Effector memory CD8-positive, alpha-beta T cell (primary cell): ENCODE data around the gene ZNF821.
"Not testable (repeated sequence)": the region's sequence is repeated elsewhere in the genome, so short reads cannot be mapped to it uniquely, and the experiment has no call there.

Experiments
- ATAC-seq: fragments of 150-1000 bp; cut with Tn5 transposase; replicated peaks from 2 replicates; pipeline ENCODE4 v1.10.0; 2021; ENCODE audit warnings: mild to moderate bottlenecking, moderate library complexity
- DNase-seq, 3 experiments: peaks; one replicate each; pipeline ENCODE4 v3.0.0; 2021
- H3K27ac Mint-ChIP-seq, 2 donors: one replicate each; pipeline ENCODE4 v1.8.0; 2022; ENCODE audit warnings: mild to moderate bottlenecking in 2 of 2, mixed read lengths in 2 of 2, moderate library complexity in 2 of 2
- H3K27me3 Mint-ChIP-seq, 2 donors: one replicate each; pipeline ENCODE4 v1.8.0; 2022; ENCODE audit warnings: mixed read lengths in 2 of 2
- H3K36me3 Mint-ChIP-seq: one replicate; pipeline ENCODE4 v1.8.0; 2022; ENCODE audit warnings: mild to moderate bottlenecking, moderate library complexity, mixed read lengths; ENCODE audit not compliant: insufficient read depth
- H3K4me1 Mint-ChIP-seq, 2 donors: one replicate each; pipeline ENCODE4 v1.8.0; 2022; ENCODE audit warnings: low read depth in 2 of 2, mixed read lengths in 2 of 2
- H3K4me3 Mint-ChIP-seq, 2 donors: one replicate each; pipeline ENCODE4 v1.8.0; 2022; ENCODE audit warnings: mild to moderate bottlenecking in 2 of 2, mixed read lengths in 2 of 2, moderate library complexity in 2 of 2
- H3K9me3 Mint-ChIP-seq, 2 donors: one replicate each; pipeline ENCODE4 v1.8.0; 2022; ENCODE audit warnings: mixed read lengths in 2 of 2

ZNF821 gene

GRCh38 chr16:71916397-71916920 is 32.5 kb upstream of the ZNF821 start:
- DNase-seq (no peak), ATAC-seq (no peak)
- Mint-ChIP-seq H3K27me3 (no peaks in the 10 kb centered on the region), H3K36me3 (peaks cover 71% of the 10 kb centered on the region), H3K27ac (peak overlapping the region in 1 of 2 donors; percentile 54), H3K4me1 (peaks cover 42 to 64% of the 10 kb centered on the region in 2 donors), H3K9me3 (no peaks in the 10 kb centered on the region), H3K4me3 (no peak overlapping the region)

GRCh38 chr16:71915350-71915749 is 31.4 kb upstream of the ZNF821 start:
- DNase-seq (no peak), ATAC-seq (no peak)
- Mint-ChIP-seq H3K27ac (peak overlapping the region; percentile 54 to 73), H3K4me3 (peak overlapping the region; percentile 13 to 42), H3K4me1 (peaks cover 45 to 67% of the 10 kb centered on the region in 2 donors), H3K27me3 (no peaks in the 10 kb centered on the region), H3K36me3 (peaks cover 62% of the 10 kb centered on the region), H3K9me3 (no peaks in the 10 kb centered on the region)

GRCh38 chr16:71914802-71915201 is 30.8 kb upstream of the ZNF821 start:
- DNase-seq = no peak
- peaks cover 60% of the 10 kb centered on the region for H3K36me3 Mint-ChIP-seq
- peaks cover 49 to 72% of the 10 kb centered on the region in 2 donors for H3K4me1 Mint-ChIP-seq
- H3K9me3 Mint-ChIP-seq = no peaks in the 10 kb centered on the region
- peak overlapping the region in 1 of 2 donors; percentile 42 for H3K4me3 Mint-ChIP-seq
- peak overlapping the region; percentile 53 to 73 for H3K27ac Mint-ChIP-seq
- no peak for ATAC-seq
- H3K27me3 Mint-ChIP-seq = no peaks in the 10 kb centered on the region

GRCh38 chr16:71912534-71913275 is 28.7 kb upstream of the ZNF821 start:
- ATAC-seq = no peak
- Mint-ChIP-seq H3K27ac (peak overlapping the region; percentile 53 to 54), H3K4me1 (peaks cover 56 to 81% of the 10 kb centered on the region in 2 donors), H3K36me3 (peaks cover 60% of the 10 kb centered on the region), H3K9me3 (no peaks in the 10 kb centered on the region), H3K4me3 (peak overlapping the region in 1 of 2 donors; percentile 62), H3K27me3 (no peaks in the 10 kb centered on the region)
- no peak for DNase-seq

- Mint-ChIP-seq H3K36me3 (peaks cover 54% of the 10 kb centered on the region), H3K27ac (peak overlapping the region in 1 of 2 donors; percentile 35), H3K4me3 (peak overlapping the region in 1 of 2 donors; percentile 15), H3K4me1 (peaks cover 61 to 78% of the 10 kb centered on the region in 2 donors), H3K9me3 (no peaks in the 10 kb centered on the region), H3K27me3 (no peaks in the 10 kb centered on the region)
- ATAC-seq (no peak), DNase-seq (no peak)
These were observed 27.1 kb upstream of the ZNF821 start for GRCh38 chr16:71911121-71911520.

GRCh38 chr16:71905765-71906164 is 21.8 kb upstream of the ZNF821 start:
- H3K36me3 Mint-ChIP-seq = peaks cover 41% of the 10 kb centered on the region
- not testable (repeated sequence) for DNase-seq, H3K9me3 Mint-ChIP-seq, H3K27me3 Mint-ChIP-seq
- ATAC-seq = peak; percentile 58
- peaks cover 58 to 80% of the 10 kb centered on the region in 2 donors for H3K4me1 Mint-ChIP-seq
- H3K27ac Mint-ChIP-seq = peak overlapping the region; percentile 21 to 93
- H3K4me3 Mint-ChIP-seq = peak overlapping the region; percentile 22 to 83

GRCh38 chr16:71904239-71904638 is 20.3 kb upstream of the ZNF821 start:
- peaks cover 42% of the 10 kb centered on the region for H3K36me3 Mint-ChIP-seq

GRCh38 chr16:71903608-71904007 is 19.6 kb upstream of the ZNF821 start:
- DNase-seq (no peak), ATAC-seq (no peak)
- peak overlapping the region in 1 of 2 donors; percentile 88 for H3K27ac Mint-ChIP-seq
- H3K36me3 Mint-ChIP-seq = peaks cover 42% of the 10 kb centered on the region
- peak overlapping the region in 1 of 2 donors; percentile 83 for H3K4me3 Mint-ChIP-seq
- no peaks in the 10 kb centered on the region for H3K9me3 Mint-ChIP-seq
- no peaks in the 10 kb centered on the region for H3K27me3 Mint-ChIP-seq
- peaks cover 53 to 69% of the 10 kb centered on the region in 2 donors for H3K4me1 Mint-ChIP-seq

More at GRCh38 chr16:71904239-71904638, 20.3 kb upstream of the ZNF821 start:
- peaks cover 58 to 72% of the 10 kb centered on the region in 2 donors for H3K4me1 Mint-ChIP-seq
- peak overlapping the region in 1 of 2 donors; percentile 83 for H3K4me3 Mint-ChIP-seq
- peak overlapping the region; percentile 85 to 88 for H3K27ac Mint-ChIP-seq
- no peak for ATAC-seq
- no peak for DNase-seq
- no peaks in the 10 kb centered on the region for H3K9me3 Mint-ChIP-seq
- no peaks in the 10 kb centered on the region for H3K27me3 Mint-ChIP-seq

- no peak for DNase-seq
- peaks cover 51 to 61% of the 10 kb centered on the region in 2 donors for H3K4me1 Mint-ChIP-seq
- peak overlapping the region in 1 of 2 donors; percentile 59 for H3K27ac Mint-ChIP-seq
- H3K4me3 Mint-ChIP-seq = peak overlapping the region; percentile 5 to 83
- ATAC-seq = no peak
- H3K9me3 Mint-ChIP-seq = no peaks in the 10 kb centered on the region
- H3K36me3 Mint-ChIP-seq = peaks cover 43% of the 10 kb centered on the region
- no peaks in the 10 kb centered on the region for H3K27me3 Mint-ChIP-seq
These were observed 18.8 kb upstream of the ZNF821 start for GRCh38 chr16:71902656-71903365.

- no peaks in the 10 kb centered on the region for H3K27me3 Mint-ChIP-seq
- ATAC-seq (no peak), DNase-seq (no peak)
- H3K27ac Mint-ChIP-seq = peak overlapping the region; percentile 27 to 85
- no peaks in the 10 kb centered on the region for H3K9me3 Mint-ChIP-seq
- H3K4me3 Mint-ChIP-seq = peak overlapping the region; percentile 68 to 98
- H3K4me1 Mint-ChIP-seq = peaks cover 41 to 46% of the 10 kb centered on the region in 2 donors
- H3K36me3 Mint-ChIP-seq = peaks cover 49% of the 10 kb centered on the region
These were observed 15.2 kb upstream of the ZNF821 start for GRCh38 chr16:71899171-71899570.

GRCh38 chr16:71896764-71897368 is 12.9 kb upstream of the ZNF821 start:
- Mint-ChIP-seq H3K9me3 (no peaks in the 10 kb centered on the region), H3K27ac (peak overlapping the region; percentile 98), H3K36me3 (peaks cover 53% of the 10 kb centered on the region), H3K4me1 (peaks cover 31 to 32% of the 10 kb centered on the region in 2 donors), H3K4me3 (peak overlapping the region; percentile 98), H3K27me3 (no peaks in the 10 kb centered on the region)
- DNase-seq = no peak
- ATAC-seq = no peak

GRCh38 chr16:71895679-71896365 is 11.8 kb upstream of the ZNF821 start:
- DNase-seq = peak in 1 of 3 experiments; percentile 6
- no peaks in the 10 kb centered on the region for H3K9me3 Mint-ChIP-seq
- peak; percentile 11 for ATAC-seq
- peak overlapping the region; percentile 98 for H3K27ac Mint-ChIP-seq
- H3K4me1 Mint-ChIP-seq = peaks cover 23 to 27% of the 10 kb centered on the region in 2 donors
- H3K27me3 Mint-ChIP-seq = no peaks in the 10 kb centered on the region
- H3K36me3 Mint-ChIP-seq = peaks cover 53% of the 10 kb centered on the region
- H3K4me3 Mint-ChIP-seq = peak overlapping the region; percentile 98
